HS-5 (cell line): ENCODE measurements around the gene EPHB4.

ENCODE experiments used
- DNase-seq: peaks from one replicate; pipeline ENCODE4 v3.0.0-alpha.2; 2012; ENCODE audit warnings: low read depth

The EPHB4 gene

GRCh38 chr7:100854146-100854895, 27.0 kb upstream of the EPHB4 start:
- no peak for DNase-seq

GRCh38 chr7:100852048-100852872, 24.9 kb upstream of the EPHB4 start, which contains the start of gene SLC12A9:
Gene SLC12A9 (plus strand): TSS chr7:100852713. CDS start chr7:100854198, 1,485 bp downstream.
- no peak for DNase-seq

GRCh38 chr7:100847360-100847759, 20.0 kb upstream of the EPHB4 start:
- no peak for DNase-seq

GRCh38 chr7:100840470-100841100, 13.3 kb upstream of the EPHB4 start:
- no peak for DNase-seq

GRCh38 chr7:100839361-100839760, 12.0 kb upstream of the EPHB4 start:
- no peak for DNase-seq

GRCh38 chr7:100837099-100837836, 9.9 kb upstream of the EPHB4 start:
- no peak for DNase-seq

- no peak for DNase-seq
Measured at GRCh38 chr7:100836812-100837098, 9.4 kb upstream of the EPHB4 start.

GRCh38 chr7:100835903-100836811, 8.8 kb upstream of the EPHB4 start:
- DNase-seq, result no peak

GRCh38 chr7:100832281-100832633, 4.9 kb upstream of the EPHB4 start:
- no peak for DNase-seq

- DNase-seq, result no peak
Measured at GRCh38 chr7:100830396-100830795, 3.1 kb upstream of the EPHB4 start.

- no peak for DNase-seq
Measured at GRCh38 chr7:100829150-100829716, 1.9 kb upstream of the EPHB4 start.

GRCh38 chr7:100826514-100827329, 601 bp downstream of the EPHB4 start:
- no peak for DNase-seq

GRCh38 chr7:100825751-100826513, 1.4 kb downstream of the EPHB4 start:
- DNase-seq, result no peak

GRCh38 chr7:100825215-100825671, 2.1 kb downstream of the EPHB4 start:
- DNase-seq, result no peak

GRCh38 chr7:100824499-100825214, 2.7 kb downstream of the EPHB4 start:
- DNase-seq, result no peak

GRCh38 chr7:100823534-100823933, 3.8 kb downstream of the EPHB4 start:
- no peak for DNase-seq

GRCh38 chr7:100823140-100823525, 4.2 kb downstream of the EPHB4 start:
- no peak for DNase-seq
